ENCODE data around the gene TESK2.

- no peak for TF ChIP-seq POLR2AphosphoS5 (IDR thresholded peaks at IDR 0.05; ENCODE audit: insufficient read depth in 1 of 2, low read depth in 1 of 2)
- TF ChIP-seq, protein P1, sequence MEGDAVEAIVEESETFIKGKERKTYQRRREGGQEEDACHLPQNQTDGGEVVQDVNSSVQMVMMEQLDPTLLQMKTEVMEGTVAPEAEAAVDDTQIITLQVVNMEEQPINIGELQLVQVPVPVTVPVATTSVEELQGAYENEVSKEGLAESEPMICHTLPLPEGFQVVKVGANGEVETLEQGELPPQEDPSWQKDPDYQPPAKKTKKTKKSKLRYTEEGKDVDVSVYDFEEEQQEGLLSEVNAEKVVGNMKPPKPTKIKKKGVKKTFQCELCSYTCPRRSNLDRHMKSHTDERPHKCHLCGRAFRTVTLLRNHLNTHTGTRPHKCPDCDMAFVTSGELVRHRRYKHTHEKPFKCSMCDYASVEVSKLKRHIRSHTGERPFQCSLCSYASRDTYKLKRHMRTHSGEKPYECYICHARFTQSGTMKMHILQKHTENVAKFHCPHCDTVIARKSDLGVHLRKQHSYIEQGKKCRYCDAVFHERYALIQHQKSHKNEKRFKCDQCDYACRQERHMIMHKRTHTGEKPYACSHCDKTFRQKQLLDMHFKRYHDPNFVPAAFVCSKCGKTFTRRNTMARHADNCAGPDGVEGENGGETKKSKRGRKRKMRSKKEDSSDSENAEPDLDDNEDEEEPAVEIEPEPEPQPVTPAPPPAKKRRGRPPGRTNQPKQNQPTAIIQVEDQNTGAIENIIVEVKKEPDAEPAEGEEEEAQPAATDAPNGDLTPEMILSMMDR (IDR thresholded peaks at IDR 0.05), result no peak
Observed at GRCh38 chr1:45414746-45415145, 76.2 kb downstream of the TESK2 start.
